Bronchial epithelial cell (primary cell): Measurements from ENCODE around the gene DND1. TPM values are rescaled to one million over a fixed set of nuclear protein-coding genes. Genes with fewer than 3 reads are reported as not detected.
"Not testable (repeated sequence)": the region's sequence is repeated elsewhere in the genome, so short reads cannot be mapped to it uniquely, and the experiment has no call there.

Experiments used
- DNase-seq: peaks from one replicate; pipeline ENCODE4 v3.0.0-alpha.2; 2010; ENCODE audit warnings: low read depth
- FAIRE-seq: peaks from 2 replicates; lab custom pipeline; 2011; peaks lifted over from hg19 to GRCh38; lab: Jason Lieb, UNC
- H3K27me3 ChIP-seq: 2 replicates; pipeline ENCODE4 v1.5.1; 2011; ENCODE audit warnings: low read length; ENCODE audit not compliant: control insufficient read depth, insufficient read depth
- H3K36me3 ChIP-seq: 2 replicates; pipeline ENCODE4 v1.5.1; 2011; ENCODE audit warnings: low read length; ENCODE audit not compliant: control insufficient read depth, insufficient read depth
- H3K4me3 ChIP-seq: 2 replicates; pipeline ENCODE4 v1.5.1; 2011; ENCODE audit warnings: mild to moderate bottlenecking, low read depth, low read length, control low read depth
- total RNA-seq: library from RNA; depleted of rRNA; stranded (reverse); fragments of >200 nt; gene quantifications from 2 replicates; pipeline ENCODE4 v1.2.1, GENCODE V29; 2014
- TF ChIP-seq, protein P1 (sequence below): IDR thresholded peaks from 2 replicates; pipeline ENCODE4 v1.5.1; 2011; ENCODE audit warnings: mild to moderate bottlenecking, moderate library complexity, low read length, control low read depth, inconsistent platforms; ENCODE audit not compliant: insufficient read depth, severe bottlenecking

DND1 gene
- total RNA-seq, 1 donor from 2014 or later = 0.26 TPM

DNA sequence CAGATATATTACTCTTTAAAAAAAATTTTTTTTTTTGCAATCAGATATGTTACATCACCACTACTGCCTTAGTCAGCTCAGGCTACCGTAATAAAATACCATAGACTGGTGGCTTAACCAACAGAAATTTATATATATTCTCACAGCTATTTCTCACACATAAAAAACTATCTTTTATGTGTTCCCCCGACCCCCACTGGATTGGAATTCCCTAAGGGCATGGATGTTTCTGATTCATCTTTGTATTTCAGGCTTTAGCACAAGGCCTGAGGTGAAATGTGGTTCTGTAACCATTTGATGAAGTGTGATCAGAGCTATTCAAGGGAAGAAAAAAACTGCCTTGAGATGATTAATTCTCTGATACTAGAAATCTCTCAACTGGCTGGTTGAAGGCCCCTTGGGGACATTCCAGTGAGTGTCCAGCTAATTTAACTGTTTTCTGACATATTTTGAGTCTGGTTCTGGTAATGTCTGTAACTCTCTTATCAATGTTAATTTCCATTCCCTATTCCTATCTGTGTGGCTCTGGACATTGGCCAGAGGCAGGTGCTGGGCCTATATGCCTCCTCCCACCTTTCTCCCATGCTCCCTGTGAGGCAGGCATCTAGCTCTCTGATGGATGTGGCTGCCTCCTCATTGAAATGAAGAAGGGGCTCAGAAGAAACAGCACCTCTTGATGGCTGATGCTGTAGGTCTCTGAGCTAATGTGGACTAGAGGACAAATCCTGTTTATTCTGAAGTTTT lies 42.9 kb downstream of the DND1 start:
- Histone ChIP-seq H3K27me3 (no peaks in the 10 kb centered on the region), H3K4me3 (no peak overlapping the region), H3K36me3 (no peaks in the 10 kb centered on the region)
- FAIRE-seq (no peak), DNase-seq (peak; percentile 35)
- TF ChIP-seq, protein P1, sequence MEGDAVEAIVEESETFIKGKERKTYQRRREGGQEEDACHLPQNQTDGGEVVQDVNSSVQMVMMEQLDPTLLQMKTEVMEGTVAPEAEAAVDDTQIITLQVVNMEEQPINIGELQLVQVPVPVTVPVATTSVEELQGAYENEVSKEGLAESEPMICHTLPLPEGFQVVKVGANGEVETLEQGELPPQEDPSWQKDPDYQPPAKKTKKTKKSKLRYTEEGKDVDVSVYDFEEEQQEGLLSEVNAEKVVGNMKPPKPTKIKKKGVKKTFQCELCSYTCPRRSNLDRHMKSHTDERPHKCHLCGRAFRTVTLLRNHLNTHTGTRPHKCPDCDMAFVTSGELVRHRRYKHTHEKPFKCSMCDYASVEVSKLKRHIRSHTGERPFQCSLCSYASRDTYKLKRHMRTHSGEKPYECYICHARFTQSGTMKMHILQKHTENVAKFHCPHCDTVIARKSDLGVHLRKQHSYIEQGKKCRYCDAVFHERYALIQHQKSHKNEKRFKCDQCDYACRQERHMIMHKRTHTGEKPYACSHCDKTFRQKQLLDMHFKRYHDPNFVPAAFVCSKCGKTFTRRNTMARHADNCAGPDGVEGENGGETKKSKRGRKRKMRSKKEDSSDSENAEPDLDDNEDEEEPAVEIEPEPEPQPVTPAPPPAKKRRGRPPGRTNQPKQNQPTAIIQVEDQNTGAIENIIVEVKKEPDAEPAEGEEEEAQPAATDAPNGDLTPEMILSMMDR = no peak

DNA sequence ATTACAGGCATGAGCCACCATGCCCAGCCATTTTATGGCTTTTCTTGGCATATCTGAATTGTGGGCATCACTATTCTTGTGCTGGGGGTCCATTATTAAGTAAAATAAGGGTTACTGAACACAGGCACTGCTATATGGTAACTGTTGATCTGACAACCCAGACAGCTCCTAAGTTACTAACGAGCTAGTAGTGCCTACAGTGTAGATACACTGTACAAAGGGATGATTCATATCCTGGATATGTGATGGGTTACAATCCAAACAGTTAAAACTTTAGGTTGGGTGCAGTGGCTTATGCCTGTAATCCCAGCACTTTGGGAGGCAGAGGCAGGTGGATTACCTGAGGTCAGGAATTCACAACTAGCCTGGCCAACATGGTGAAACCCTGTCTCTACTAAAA lies 44.7 kb downstream of the DND1 start:
- Histone ChIP-seq H3K4me3 (no peak overlapping the region), H3K36me3 (no peaks in the 10 kb centered on the region), H3K27me3 (no peaks in the 10 kb centered on the region)
- TF ChIP-seq, protein P1 = no peak
- FAIRE-seq (no peak), DNase-seq (peak; percentile 67)

DNA sequence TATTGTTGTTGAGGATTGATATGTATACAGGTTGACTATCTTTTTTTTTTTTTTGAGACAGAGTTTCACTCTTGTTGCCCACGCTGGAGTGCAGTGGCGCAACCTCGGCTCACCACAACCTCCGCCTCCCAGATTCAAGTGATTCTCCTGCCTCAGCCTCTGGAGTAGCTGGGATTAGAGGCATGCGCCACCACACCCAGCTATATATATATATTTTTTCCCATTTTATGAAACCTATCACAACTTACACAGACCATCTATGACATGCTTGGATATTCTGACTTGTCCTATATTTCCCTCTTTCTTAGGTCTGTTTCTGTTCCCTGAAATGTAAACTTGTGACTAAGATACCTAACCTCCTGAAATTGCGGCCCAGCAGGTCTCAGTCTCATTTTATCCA lies 45.4 kb downstream of the DND1 start:
- FAIRE-seq (no peak), DNase-seq (no peak)
- Histone ChIP-seq H3K36me3 (no peaks in the 10 kb centered on the region), H3K27me3 (no peaks in the 10 kb centered on the region), H3K4me3 (no peak overlapping the region)
- TF ChIP-seq, protein P1 = no peak

DNA sequence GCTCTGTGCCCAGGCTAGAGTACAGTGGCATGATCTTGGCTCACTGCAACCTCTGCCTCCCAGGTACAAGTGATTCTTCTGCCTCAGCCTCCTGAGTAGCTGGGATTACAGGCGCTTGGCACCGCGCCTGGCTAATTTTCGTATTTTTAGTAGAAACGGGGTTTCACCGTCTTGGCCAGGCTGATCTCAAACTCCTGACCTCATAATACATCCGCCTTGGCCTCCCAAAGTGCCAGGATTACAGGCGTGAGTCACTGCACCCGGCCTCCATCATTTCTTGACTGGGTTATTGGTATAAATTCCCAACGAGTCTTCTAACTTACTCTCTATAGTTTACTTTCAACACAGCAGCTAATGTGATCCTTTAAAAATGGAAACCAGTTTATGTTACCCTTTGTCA lies 48.5 kb downstream of the DND1 start:
- DNase-seq, H3K4me3 ChIP-seq, FAIRE-seq, H3K36me3 ChIP-seq, H3K27me3 ChIP-seq: not testable (repeated sequence)

DNA sequence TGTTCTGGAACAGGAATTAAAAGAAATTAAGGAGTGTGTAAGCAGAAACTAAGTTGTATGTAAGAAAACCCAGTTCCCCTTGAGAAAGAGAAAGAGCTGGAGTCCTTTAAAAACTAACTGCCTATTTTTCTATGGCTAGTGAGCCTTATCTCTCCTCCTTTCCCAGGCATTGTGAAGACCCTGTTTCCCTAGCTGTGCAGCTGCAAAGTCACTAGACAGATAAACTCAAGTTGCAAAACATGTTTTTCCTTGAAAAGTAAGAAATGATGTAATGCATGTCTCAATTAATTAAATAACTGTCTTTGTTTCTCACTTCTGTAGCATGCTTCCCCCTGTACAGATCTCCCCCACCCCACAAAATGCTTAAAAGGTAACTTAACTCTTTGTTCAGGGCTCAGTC lies 50.3 kb downstream of the DND1 start:
- H3K27me3 ChIP-seq, H3K4me3 ChIP-seq, H3K36me3 ChIP-seq, FAIRE-seq, DNase-seq: not testable (repeated sequence)

DNA sequence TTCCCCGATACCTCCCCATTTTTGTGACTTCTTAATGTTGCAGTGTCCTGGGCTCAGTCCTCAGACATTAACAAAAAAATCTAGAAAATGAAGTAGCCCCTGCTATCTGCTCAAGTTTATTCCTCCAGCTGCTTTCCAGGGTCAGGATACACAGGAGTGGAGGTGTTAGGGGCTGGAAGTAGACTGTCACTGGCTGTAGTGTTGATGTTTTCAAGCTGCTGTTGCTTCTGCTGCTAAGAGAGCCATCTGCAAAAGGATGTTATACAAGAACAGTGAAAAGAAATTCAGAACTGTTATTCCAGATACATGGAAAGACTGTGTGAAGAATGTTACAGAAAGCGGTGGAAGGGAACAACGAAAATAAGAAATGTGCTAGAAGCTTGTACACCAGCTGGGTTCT lies 51.1 kb downstream of the DND1 start:
- FAIRE-seq (no peak), DNase-seq (no peak)
- H3K4me3 ChIP-seq = no peak overlapping the region
- H3K27me3 ChIP-seq = no peaks in the 10 kb centered on the region
- TF ChIP-seq, protein P1 = no peak
- H3K36me3 ChIP-seq = no peaks in the 10 kb centered on the region

Other genes with a start within 250 kb of the DND1 start
- gene EIF4EBP3, start 125.9 kb downstream of the DND1 start, total RNA-seq = 2.6 and 3.2 TPM in 2 replicates
- gene SRA1, start 116.1 kb downstream of the DND1 start, total RNA-seq = 39.8 and 48.5 TPM in 2 replicates
- gene APBB3, start 109.0 kb downstream of the DND1 start, total RNA-seq = 6.3 and 8.1 TPM in 2 replicates
- gene SLC35A4, start 108.7 kb downstream of the DND1 start, total RNA-seq = 13.2 and 21.4 TPM in 2 replicates
- 2.3 and 3.2 TPM in 2 replicates for gene CD14, start 40.4 kb downstream of the DND1 start, total RNA-seq
- gene TMCO6, start 34.1 kb downstream of the DND1 start, total RNA-seq = 15.7 and 18.2 TPM in 2 replicates
- gene NDUFA2, start 25.9 kb downstream of the DND1 start, total RNA-seq = 16.8 and 46.5 TPM in 2 replicates
- 58.4 and 98.7 TPM in 2 replicates for gene IK, start 25.7 kb downstream of the DND1 start, total RNA-seq
- 35.7 and 40.8 TPM in 2 replicates for gene WDR55, start 8.7 kb downstream of the DND1 start, total RNA-seq
- gene HARS1, start 17.8 kb upstream of the DND1 start, total RNA-seq = 55.3 and 73.0 TPM in 2 replicates
- 28.9 and 32.9 TPM in 2 replicates for gene HARS2, start 17.9 kb upstream of the DND1 start, total RNA-seq
- gene ZMAT2, start 26.9 kb upstream of the DND1 start, total RNA-seq = 47.1 and 76.7 TPM in 2 replicates
- gene PCDHA1, start 112.6 kb upstream of the DND1 start, total RNA-seq = under 0.01 TPM in 1 of 2 replicates, not detected in the other
- under 0.01 TPM in 1 of 2 replicates, not detected in the other for gene PCDHA2, start 121.3 kb upstream of the DND1 start, total RNA-seq
- under 0.01 TPM in 1 of 2 replicates, not detected in the other for gene PCDHA3, start 127.5 kb upstream of the DND1 start, total RNA-seq
- 0.26 and 0.77 TPM in 2 replicates for gene PCDHA4, start 133.5 kb upstream of the DND1 start, total RNA-seq
- gene PCDHA5, start 148.0 kb upstream of the DND1 start, total RNA-seq = 0.13 TPM in 1 of 2 replicates, not detected in the other
- 0.13 TPM in 1 of 2 replicates, not detected in the other for gene PCDHA6, start 154.4 kb upstream of the DND1 start, total RNA-seq
- gene PCDHA7, start 160.7 kb upstream of the DND1 start, total RNA-seq = under 0.01 and 0.13 TPM in 2 replicates
- gene PCDHA8, start 167.6 kb upstream of the DND1 start, total RNA-seq = 0.13 TPM in 1 of 2 replicates, not detected in the other
- under 0.01 TPM in 2 replicates for gene PCDHA9, start 174.8 kb upstream of the DND1 start, total RNA-seq
- gene PCDHA10, start 182.3 kb upstream of the DND1 start, total RNA-seq = under 0.01 TPM in 2 replicates
- gene PCDHA11, start 195.4 kb upstream of the DND1 start, total RNA-seq = 0.79 and 1.8 TPM in 2 replicates
- gene PCDHA12, start 201.7 kb upstream of the DND1 start, total RNA-seq = under 0.01 and 0.13 TPM in 2 replicates
- 0.13 and 0.26 TPM in 2 replicates for gene PCDHA13, start 208.5 kb upstream of the DND1 start, total RNA-seq